Uterus (tissue), 4 donors: ENCODE measurements around the gene ELL3. TPM values are rescaled to one million over a fixed set of nuclear protein-coding genes. Genes with fewer than 3 reads are reported as not detected.
A peak's percentile ranks its signal among the peaks of the same experiment; 100 is the strongest.

ENCODE experiments used
- DNase-seq, 2 donors: peaks; one replicate each; pipeline ENCODE4 v3.0.0-alpha.2; 2019 to 2020
- H3K27ac ChIP-seq, 2 donors: fragments of 200-600 bp; sonication (generic); 1 replicate in 1 of 2; 2 replicates in 1 of 2; pipeline ENCODE4 v1.5.1; 2016 to 2018
- H3K27me3 ChIP-seq, 2 donors: fragments of 200-600 bp; sonication (generic); one replicate each; pipeline ENCODE4 v1.5.1; 2018 to 2019; ENCODE audit warnings: control low read depth in 1 of 2
- H3K36me3 ChIP-seq, 2 donors: fragments of 200-600 bp; sonication (generic); one replicate each; pipeline ENCODE4 v1.5.1; 2019; ENCODE audit warnings: control low read depth in 1 of 2
- H3K4me1 ChIP-seq, 2 donors: fragments of 200-600 bp; sonication (generic); one replicate each; pipeline ENCODE4 v1.5.1; 2018 to 2019; ENCODE audit warnings: control low read depth in 1 of 2
- H3K4me3 ChIP-seq, 2 donors: fragments of 200-600 bp; sonication (generic); 1 replicate in 1 of 2; 2 replicates in 1 of 2; pipeline ENCODE4 v1.5.1; 2018 to 2019; ENCODE audit warnings: mild to moderate bottlenecking in 1 of 2
- H3K9me3 ChIP-seq, 2 donors: fragments of 200-600 bp; sonication (generic); one replicate each; pipeline ENCODE4 v1.5.1; 2019; ENCODE audit warnings: control low read depth in 1 of 2
- CTCF ChIP-seq, 4 experiments: fragments of 200-600 bp in 2 of 4; fragments of 450-650 bp in 2 of 4; sonication (generic) in 2 of 4; IDR thresholded peaks; one replicate each; pipeline ENCODE4 v1.5.1; 2016 to 2019; ENCODE audit warnings: antibody characterized with exemption in 4 of 4, mild to moderate bottlenecking in 2 of 4, moderate library complexity in 1 of 4
- POLR2A ChIP-seq, 2 donors: fragments of 450-650 bp; IDR thresholded peaks; one replicate each; pipeline ENCODE4 v1.6.1; 2016; ENCODE audit warnings: antibody characterized with exemption in 2 of 2, mild to moderate bottlenecking in 1 of 2, moderate library complexity in 1 of 2
- intact Hi-C: fragments of 100-400 bp; cut with DNase I; formaldehyde crosslinking; loops from one replicate; pipeline ENCODE4 v1.15.1; 2023; ENCODE audit warnings: low total_unique reads
- total RNA-seq, 4 donors: library from RNA; depleted of rRNA in 3 of 4; stranded (reverse); fragments of >200 nt in 3 of 4; gene quantifications; one replicate each; pipeline versions ENCODE4 v1.1.0 to v1.2.4, GENCODE V29; 2014 to 2023
- donor health status: DM: yes; HTN: yes; CAD: no.

ELL3 gene
- total RNA-seq, 4 donors from 2014 or later = 0.59 to 9.6 (median 9.6) TPM; not detected in 1

- TF ChIP-seq CTCF (IDR thresholded peaks at IDR 0.05) (no peak), POLR2A (IDR thresholded peaks at IDR 0.05) (no peak)
- DNase-seq = no peak
- Histone ChIP-seq H3K4me3 (no peak overlapping the region), H3K9me3 (no peaks in the 10 kb centered on the region), H3K36me3 (no peaks in the 10 kb centered on the region), H3K27ac (no peak overlapping the region), H3K27me3 (no peaks in the 10 kb centered on the region), H3K4me1 (no peaks in the 10 kb centered on the region)
- intact Hi-C loops = no loop called here
These were observed 2.7 kb downstream of the ELL3 start for GRCh38 chr15:43774062-43774461.

- H3K27ac ChIP-seq = no peak overlapping the region
- intact Hi-C loops = no loop called here
These were observed 4.1 kb downstream of the ELL3 start for GRCh38 chr15:43772624-43773023.

GRCh38 chr15:43771816-43772215, 5.0 kb downstream of the ELL3 start:
- Histone ChIP-seq H3K36me3 (no peaks in the 10 kb centered on the region), H3K4me1 (no peaks in the 10 kb centered on the region), H3K9me3 (no peaks in the 10 kb centered on the region), H3K27ac (no peak overlapping the region), H3K4me3 (no peak overlapping the region), H3K27me3 (no peaks in the 10 kb centered on the region)
- intact Hi-C loops = no loop called here
- TF ChIP-seq CTCF (IDR thresholded peaks at IDR 0.05) = no peak
- no peak for TF ChIP-seq POLR2A (IDR thresholded peaks at IDR 0.05)
- no peak for DNase-seq

More at GRCh38 chr15:43772624-43773023, 4.1 kb downstream of the ELL3 start:
- Histone ChIP-seq H3K4me3 (no peak overlapping the region), H3K9me3 (no peaks in the 10 kb centered on the region), H3K4me1 (no peaks in the 10 kb centered on the region), H3K36me3 (no peaks in the 10 kb centered on the region), H3K27me3 (no peaks in the 10 kb centered on the region)
- TF ChIP-seq POLR2A (IDR thresholded peaks at IDR 0.05) = no peak
- no peak for TF ChIP-seq CTCF (IDR thresholded peaks at IDR 0.05)
- no peak for DNase-seq

GRCh38 chr15:43769584-43770228, 7.1 kb downstream of the ELL3 start:
- H3K36me3 ChIP-seq = no peaks in the 10 kb centered on the region
- intact Hi-C loops = no loop called here
- no peaks in the 10 kb centered on the region for H3K27me3 ChIP-seq
- H3K27ac ChIP-seq = no peak overlapping the region
- TF ChIP-seq CTCF (IDR thresholded peaks at IDR 0.05) (peak; percentile 46 to 74 (median 54)), POLR2A (IDR thresholded peaks at IDR 0.05) (no peak)
- H3K9me3 ChIP-seq = no peaks in the 10 kb centered on the region
- no peak overlapping the region for H3K4me3 ChIP-seq
- no peaks in the 10 kb centered on the region for H3K4me1 ChIP-seq
- no peak for DNase-seq

GRCh38 chr15:43763819-43764446, 12.8 kb downstream of the ELL3 start:
- TF ChIP-seq POLR2A (IDR thresholded peaks at IDR 0.05) (no peak), CTCF (IDR thresholded peaks at IDR 0.05) (no peak)
- DNase-seq = no peak
- Histone ChIP-seq H3K9me3 (no peaks in the 10 kb centered on the region), H3K27ac (no peak overlapping the region), H3K36me3 (no peaks in the 10 kb centered on the region), H3K4me1 (no peaks in the 10 kb centered on the region), H3K4me3 (no peak overlapping the region), H3K27me3 (no peaks in the 10 kb centered on the region)
- intact Hi-C loops = no loop called here
